ENCODE measurements around the gene BANP.
A peak's percentile ranks its signal among the peaks of the same experiment; 100 is the strongest.
"Not testable (repeated sequence)": the region's sequence is repeated elsewhere in the genome, so short reads cannot be mapped to it uniquely, and the experiment has no call there.

BANP gene

DNA sequence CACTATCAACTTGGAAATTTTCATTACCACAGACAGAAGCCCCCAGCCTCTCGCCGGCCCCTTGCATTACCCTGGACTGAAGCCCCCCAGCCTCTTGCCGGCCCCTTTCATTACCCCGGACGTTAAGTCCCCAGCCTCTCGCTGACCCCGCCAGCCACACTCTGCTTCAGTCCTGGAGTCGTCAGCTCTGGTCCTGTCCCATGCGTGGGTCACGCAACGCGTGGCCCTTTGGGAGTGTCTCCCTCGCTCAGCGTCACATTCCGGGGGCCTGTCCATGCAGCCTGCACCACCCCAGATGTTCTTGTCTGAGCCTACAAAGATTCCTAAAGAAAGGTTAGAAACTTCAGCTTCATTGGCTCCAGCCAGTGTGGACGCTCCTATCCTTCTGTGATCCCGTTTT, 153.1 kb downstream of the BANP start:
- DNase-seq (ENCODE audit: low spot score) = not testable (repeated sequence)

DNA sequence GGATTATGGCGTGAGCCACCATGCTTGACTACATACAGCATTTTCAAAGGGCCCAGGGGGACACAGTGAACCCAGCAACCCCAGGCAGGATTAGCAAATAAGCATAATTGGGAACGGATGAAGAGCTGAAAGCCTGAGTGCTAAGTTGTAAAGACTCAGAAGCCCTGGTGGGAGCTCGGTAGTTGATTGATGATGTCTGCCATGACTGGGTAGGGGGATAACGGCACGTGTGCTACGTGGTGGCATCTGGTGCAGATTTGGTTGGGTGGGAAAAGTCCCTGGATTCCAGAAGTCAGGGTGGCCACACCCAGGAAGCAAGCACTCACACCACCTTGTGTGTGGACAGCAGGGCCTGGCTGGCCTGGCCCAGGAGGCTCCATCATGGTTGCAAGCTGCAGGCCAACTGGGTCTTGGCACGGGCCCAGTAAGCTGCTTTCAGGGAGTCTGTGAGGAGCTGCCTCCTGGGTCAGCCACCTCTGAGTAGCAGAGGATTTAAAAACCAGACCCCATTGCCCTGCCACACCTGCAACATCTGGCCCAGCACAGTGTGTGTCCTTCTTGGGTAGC, 154.4 kb downstream of the BANP start:
- DNase-seq (ENCODE audit: low spot score) = not testable (repeated sequence)

DNA sequence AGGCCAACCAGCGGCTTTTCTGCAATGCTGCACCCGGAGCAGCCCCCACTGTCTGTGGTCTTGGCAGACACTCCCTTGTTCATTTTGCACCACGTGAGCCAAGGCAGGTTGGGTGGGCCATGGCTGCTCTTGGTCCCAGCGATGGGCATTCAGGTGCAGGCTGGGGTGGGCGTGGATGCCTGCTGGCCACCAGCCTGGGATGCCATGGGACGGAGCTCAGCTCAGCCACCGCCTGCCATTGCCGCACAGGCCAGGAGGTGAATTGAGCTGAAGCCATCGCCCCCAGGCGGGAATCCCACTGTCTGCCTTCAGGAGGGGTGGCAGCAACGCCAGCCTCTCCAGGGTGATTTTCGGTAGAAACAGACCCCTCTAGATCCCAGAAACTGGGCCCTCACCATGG, 155.3 kb downstream of the BANP start:
- not testable (repeated sequence) for DNase-seq (ENCODE audit: low spot score)

DNA sequence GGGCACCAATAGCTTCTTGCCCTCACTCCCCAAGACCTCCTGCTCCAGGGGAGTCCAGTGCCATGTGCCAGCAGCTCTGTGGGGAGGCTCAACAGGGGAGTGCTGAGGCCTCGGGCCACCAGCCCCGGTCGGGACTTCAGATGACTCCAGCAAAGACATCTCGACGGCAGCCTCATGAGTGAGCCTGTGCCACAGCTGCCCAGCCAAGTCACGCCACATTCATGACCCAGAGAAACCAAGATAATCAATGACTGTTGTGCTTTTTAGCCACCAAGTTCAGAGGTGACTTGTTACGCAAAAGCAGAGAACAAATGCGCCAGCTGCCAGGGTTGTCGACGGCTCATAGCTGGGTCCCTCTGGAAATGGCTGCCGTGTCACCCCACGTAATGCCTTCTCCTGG, 157.5 kb downstream of the BANP start:
- DNase-seq (ENCODE audit: low spot score) = no peak

- DNase-seq (ENCODE audit: low spot score) = not testable (repeated sequence)
These were observed 158.7 kb downstream of the BANP start for GRCh38 chr16:88109726-88110621.

GRCh38 chr16:88110875-88111494, 159.8 kb downstream of the BANP start:
- DNase-seq (ENCODE audit: low spot score) = not testable (repeated sequence)

- not testable (repeated sequence) for DNase-seq (ENCODE audit: low spot score)
These were observed 160.7 kb downstream of the BANP start for GRCh38 chr16:88111976-88112375.

- no peak for DNase-seq (ENCODE audit: low spot score)
These were observed 162.4 kb downstream of the BANP start for GRCh38 chr16:88113545-88114045.

GRCh38 chr16:88114541-88115228, 163.5 kb downstream of the BANP start:
- DNase-seq (ENCODE audit: low spot score) = not testable (repeated sequence)

GRCh38 chr16:88116121-88116520, 164.9 kb downstream of the BANP start:
- DNase-seq (ENCODE audit: low spot score) = no peak

- DNase-seq (ENCODE audit: low spot score) = no peak
These were observed 166.2 kb downstream of the BANP start for GRCh38 chr16:88117476-88117868.

GRCh38 chr16:88118376-88118775, 167.1 kb downstream of the BANP start:
- DNase-seq (ENCODE audit: low spot score) = no peak

- peak; percentile 70 for DNase-seq (ENCODE audit: low spot score)
These were observed 167.9 kb downstream of the BANP start for GRCh38 chr16:88118852-88119741.

DNA sequence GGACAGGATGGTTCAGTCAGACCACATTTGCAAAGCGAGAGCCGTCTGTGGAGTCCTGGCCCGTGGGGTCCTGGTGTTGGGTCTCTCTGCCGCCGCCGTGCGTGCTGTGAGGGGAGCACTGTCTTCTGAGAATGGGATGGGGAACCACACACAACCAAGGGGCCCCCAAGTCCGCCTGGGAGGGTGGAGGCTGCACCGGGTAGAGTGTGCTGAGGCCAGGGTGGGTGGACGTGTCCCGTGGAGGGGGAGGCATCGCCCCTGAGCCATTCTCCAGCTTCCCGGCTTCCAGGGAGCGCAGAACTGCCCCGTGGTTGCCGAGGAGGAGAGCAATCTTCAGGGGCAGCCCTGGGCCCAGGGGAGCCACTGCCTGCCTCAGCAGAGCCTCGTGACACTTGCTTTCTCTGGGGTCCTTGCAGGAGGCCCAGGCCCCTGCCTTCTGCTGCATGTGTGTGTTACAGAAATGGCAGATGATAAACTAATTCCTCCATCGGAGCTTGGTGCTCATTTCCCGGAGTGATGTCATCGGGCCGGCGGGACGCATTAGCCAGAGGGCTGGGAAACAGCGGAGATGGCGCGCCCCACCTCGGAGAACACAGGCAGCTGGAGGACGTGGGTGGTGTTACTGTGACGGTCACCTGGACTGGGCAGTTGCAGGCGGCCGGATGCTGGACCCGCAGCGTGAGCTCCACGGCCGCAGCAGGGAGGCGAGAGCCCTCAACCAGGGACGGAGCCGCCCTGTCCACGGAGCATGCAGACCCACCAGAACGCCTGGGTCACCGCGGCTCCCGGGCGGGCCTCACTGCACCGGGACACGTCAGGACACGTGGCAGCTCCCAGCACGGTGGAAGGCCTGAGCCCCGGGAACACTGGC, 168.9 kb downstream of the BANP start:
- DNase-seq (ENCODE audit: low spot score) = not testable (repeated sequence)

GRCh38 chr16:88120812-88121211, 169.6 kb downstream of the BANP start:
- DNase-seq (ENCODE audit: low spot score) = no peak

- not testable (repeated sequence) for DNase-seq (ENCODE audit: low spot score)
These were observed 170.2 kb downstream of the BANP start for GRCh38 chr16:88121391-88121790.

DNA sequence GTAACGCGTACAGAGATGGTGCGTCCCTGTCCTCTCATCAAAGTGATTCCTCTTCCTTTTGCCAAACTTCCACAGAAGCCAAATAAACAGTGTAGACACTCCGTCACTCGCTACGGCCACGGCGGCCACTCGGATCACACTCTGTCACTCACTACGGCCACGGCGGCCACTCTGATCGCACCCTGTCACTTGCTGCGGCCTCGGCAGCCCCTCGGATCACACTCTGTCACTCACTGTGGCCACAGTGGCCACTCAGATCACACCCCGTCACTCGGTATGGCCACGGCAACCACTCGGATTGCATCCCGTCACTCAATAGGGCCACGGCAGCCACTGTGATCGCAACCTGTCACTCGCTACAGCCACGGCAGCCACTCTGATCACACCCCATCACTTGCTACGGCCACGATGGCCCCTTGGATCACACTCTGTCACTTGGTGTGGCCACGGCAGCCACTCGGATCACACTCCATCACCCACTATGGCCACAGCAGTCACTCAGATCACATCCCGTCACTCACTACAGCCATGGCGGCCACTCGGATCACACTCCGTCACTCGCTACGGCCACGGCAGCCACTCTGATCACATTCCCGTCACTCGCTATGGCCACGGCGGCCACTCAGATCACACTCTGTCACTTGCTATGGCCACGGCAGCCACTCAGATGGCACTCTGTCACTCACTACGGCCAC, 170.8 kb downstream of the BANP start:
- no peak for DNase-seq (ENCODE audit: low spot score)

All from GM03348 (cell line).